Dermis microvascular lymphatic vessel endothelial cell (primary cell): ENCODE measurements around the gene SDF4. TPM values are rescaled to one million over a fixed set of nuclear protein-coding genes. Genes with fewer than 3 reads are reported as not detected.

Experiments
- DNase-seq, 2 donors: peaks; one replicate each; pipeline versions ENCODE4 v3.0.0 to v3.0.0-alpha.2; 2010; ENCODE audit warnings: low read depth in 2 of 2
- total RNA-seq: library from RNA; depleted of rRNA; stranded (reverse); fragments of >200 nt; gene quantifications from 2 replicates; pipeline ENCODE4 v1.2.1, GENCODE V29; 2014

The SDF4 gene
- total RNA-seq, 1 donor from 2014 or later, result 70.0 TPM

DNA sequence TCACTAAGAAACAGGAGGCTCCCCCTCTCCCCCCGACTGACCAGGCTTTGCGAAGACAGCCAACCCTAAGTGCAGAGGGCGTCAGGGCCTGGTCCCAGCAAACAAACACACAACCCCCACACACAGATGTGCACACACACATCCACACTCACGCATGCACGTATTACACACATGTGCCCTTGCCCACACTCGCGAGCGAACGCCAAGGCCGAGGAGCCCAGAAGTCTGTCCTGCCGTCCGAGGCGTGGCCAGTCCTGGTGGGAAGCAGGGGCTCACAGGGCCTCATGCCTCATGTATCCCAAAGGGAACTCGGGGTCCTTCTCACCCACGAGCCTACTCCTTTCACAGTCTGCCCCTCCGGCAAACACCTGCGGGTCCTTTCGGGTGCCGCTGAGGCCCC is 2.0 kb downstream of the SDF4 start:
- no peak for DNase-seq

DNA sequence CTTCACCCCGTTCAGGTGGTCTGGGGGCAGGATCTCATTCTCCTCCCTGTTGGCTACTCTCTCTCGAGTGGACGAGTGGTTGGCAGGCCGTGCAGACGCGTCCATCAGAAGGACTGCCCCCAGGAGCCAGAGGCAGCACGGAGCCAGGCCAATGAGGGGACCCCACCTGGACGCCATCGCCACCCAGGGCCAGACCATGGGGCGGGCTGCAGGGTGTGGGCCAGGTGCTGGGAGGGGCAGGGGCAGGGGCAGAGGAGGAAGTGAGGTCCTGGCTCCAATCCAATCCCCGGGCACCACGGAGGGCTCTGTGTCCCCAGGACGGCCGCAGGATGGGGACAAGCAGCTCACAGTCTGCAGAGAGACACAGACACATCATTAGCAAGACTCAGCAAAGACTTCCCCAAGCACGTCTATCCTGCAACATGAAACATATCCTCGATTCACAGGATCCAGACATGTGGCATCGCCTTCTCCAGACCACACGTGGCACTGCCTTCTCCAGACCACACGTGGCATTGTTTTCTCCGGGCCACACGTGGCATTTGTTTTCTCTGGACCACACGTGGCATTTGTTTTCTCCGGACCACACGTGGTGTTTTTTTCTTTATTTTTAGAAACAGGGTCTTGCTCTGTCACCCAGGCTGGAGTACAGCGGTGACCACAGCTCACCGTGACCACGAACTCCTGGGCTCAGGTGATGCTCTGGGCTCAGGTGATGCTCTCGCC is 3.0 kb downstream of the SDF4 start:
- no peak for DNase-seq

DNA sequence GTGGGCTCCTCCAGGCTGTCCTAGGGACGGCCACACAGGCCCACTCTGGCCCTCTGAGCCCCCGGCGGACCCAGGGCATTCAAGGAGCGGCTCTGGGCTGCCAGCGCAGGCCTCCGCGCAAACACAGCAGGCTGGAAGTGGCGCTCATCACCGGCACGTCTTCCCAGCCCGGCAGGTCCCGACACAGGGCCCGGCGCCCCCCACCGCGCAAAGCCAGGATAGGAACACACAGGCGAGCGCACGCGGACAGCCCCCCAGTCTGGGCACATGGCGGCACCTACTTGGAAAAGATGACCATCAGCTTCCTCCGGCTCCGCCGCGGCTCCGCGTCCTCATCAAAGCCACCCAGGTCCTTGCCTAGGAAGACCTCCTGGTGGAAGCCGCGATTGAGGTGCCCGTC is 3.6 kb downstream of the SDF4 start:
- DNase-seq, result no peak

DNA sequence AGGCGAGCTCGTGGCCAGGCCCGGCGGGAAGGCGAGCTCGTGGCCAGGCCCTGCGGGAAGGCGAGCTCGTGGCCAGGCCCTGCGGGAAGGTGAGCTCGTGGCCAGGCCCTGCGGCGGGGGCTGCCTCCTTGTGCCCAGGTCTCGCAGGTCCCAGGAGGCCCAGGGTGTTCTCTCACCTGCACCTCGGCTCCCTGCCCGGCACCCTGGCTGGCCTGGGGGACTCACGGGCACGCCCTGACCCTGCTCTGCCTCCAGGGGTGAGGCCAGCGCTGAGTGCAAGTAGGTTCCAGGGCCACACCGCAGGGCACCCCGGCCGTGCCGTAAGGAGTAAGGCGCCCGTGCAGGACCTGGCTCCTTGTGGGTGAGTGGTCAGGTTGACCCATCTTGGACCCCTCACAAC is 4.4 kb downstream of the SDF4 start:
- DNase-seq, result no peak

DNA sequence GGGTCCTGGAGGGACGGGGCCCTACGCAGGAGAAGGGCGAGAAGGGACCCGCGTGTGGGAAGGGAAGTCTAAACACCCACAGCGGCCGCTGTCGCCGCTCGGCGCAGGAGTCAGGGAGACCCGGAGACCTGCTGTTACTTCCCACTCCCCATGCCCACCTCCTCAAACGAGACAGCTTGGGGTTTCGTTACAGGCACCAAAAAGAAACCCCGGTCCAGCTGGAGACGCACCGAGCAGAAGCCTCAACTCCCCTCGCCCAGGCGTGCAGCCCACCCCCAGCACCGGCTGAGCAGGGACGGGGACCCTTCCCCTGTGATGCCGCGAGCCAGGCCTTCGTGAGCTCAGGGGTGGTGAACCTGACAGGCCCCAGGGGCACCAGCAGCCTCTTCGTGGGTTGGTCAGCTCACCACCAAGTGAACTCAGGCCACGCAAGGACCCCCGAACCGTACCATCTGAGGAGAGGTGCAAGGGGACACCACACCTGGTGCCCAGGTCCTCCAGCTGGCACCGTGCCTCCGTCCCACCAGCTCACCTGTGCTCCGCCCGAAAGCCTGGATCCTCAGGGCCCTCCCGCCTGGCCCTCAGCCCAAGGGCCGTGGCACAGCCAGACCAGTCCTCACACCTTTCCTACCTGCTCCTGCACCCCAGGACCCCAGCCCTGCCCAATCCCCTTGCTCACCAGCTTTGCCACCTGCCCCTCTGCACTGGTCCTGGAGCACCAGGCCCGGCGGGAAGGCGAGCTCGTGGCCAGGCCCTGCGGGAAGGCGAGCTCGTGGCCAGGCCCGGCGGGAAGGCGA is 5.0 kb downstream of the SDF4 start:
- no peak for DNase-seq

DNA sequence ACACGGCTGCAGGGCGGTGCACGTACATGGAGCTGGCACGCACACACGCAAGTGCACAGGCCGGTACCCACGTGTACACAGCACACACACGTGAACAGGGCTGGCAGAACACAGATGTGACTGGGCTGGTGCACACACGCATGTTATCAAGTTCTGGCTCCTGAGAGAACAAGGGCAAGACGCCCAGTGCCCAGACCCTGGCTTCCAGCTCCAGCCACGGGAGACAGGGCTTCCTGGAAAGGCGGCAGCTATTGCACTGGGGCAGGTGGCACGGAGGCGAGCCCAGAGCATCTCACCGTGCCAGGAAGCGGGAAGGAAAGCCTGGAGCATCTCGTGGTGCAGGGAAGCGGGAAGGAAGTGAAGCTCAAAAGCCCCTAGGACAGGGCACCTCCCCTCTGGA is 5.9 kb downstream of the SDF4 start:
- no peak for DNase-seq

DNA sequence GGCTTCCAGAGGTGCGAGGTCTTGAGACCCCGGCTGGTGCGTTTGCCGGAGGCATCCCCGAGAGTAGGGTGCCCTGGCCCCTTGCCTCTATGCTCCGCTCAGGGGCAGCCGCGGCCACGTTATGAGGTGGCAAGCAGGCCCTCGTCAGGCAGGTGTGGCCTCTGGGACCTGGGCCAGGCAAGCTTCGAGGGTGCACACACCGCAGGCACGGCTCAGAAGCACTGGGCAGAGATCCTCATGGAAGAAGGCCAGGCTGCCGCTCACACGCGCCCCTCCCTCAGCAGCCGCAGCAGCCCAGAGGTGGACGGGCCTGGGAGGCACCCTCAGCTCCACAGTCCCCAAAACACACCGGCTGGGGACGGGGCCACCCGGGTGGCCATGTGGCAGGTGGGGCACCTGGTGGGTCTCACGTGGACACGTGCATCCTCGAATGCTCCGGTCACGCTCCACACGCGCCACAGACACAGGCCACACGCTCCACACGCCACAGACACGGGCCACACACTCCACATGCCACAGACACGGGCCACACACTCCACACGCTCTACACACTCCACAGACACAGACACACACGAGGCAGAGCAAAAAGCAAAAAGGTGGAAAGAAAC is 6.5 kb downstream of the SDF4 start:
- no peak for DNase-seq

DNA sequence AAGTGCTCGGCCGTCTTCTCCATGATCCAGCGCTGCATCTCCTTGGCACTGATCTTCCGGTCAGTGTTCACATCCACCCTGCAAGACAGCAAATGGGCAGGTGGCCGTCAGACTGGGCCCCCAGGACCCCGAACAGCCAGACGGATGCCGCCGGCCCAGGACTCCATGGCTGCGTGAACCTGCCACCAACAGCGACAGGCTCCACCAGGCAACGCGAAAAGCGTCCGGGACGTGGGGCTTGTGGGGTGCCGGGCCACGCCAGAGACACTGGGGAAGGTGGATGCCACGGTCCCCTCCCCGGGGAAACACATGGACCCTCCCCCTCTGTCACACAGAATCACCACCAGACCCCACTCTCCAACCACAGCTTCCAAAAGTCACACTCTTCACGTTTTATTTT is 7.9 kb downstream of the SDF4 start:
- no peak for DNase-seq

DNA sequence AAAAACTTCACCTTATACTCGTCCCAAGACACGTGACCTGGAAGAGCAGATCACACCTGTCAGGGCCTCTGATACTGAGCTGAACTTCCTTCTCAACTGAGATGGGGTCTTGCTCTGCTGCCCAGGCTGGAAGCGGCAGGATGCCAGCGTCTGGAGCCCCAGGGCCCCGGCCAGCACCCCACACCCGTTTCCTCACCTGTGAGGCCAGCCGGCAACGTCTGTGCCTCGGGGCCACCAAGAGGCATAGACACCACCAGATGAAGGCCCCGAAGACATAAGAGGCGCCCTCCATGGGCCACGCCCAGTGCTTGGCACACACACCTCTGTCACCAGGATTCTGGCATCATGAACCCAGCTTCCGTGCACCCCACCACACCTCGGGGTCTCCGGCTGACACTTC is 8.5 kb downstream of the SDF4 start:
- no peak for DNase-seq

DNA sequence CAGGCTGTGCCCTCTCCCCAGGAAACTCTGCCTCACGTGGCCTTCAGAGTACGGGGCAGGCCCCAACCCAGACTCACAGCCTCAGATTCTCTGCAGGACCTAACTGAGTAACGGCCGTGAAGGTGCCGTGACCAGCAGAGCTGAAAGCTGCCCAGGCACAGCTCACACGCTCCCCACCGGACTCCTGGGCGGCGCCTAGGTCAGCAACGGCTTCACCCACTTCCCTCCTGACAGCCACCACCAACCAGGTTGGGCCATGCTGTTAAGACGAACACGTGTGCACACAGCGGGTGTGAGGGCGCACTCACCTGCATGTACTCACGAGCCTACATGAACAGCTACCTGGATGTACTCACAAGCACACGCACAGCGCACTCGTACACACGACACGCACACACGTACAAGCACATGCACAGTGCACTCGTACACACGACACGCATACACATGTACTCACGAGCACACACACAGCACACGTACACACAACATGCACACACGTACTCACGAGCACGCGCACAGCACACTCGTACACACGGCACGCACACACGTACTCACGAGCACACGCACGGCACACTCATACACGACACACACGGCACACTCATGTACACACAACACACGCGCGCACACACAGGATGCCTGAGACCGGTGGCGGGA is 9.1 kb downstream of the SDF4 start:
- DNase-seq, result no peak

DNA sequence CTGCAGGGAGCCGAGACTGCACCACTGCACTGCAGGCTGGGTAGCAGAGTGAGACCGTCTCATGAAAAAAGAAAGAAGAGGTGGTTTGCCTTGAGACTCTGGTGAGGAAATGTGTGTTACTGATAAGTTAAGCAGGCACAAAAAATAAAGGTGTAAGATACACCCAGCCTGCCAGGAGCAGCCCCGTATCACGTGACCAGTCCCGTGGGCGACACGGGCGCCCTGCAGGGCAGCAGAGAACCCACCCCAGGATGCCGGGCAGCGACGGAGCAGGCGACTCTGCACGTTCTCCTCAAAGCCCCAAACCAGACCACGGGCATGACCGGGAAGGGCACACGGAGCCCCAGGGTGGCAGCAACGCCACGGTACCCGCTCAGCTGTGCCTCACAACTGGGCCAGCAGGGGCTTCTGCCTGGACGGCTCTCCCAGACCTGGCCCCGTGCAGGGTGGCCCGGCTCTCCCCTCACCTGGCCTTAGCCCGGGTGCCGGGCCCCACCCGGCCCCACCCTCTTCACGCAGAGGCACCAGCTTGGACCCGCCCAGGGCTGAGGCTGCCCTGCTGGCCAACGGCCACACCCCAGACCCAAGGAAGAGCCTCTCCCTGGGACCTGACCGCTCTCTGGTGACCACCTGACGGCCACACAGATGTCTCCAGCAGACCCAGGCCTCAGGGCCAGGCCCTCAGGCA is 9.8 kb downstream of the SDF4 start:
- DNase-seq, result no peak

DNA sequence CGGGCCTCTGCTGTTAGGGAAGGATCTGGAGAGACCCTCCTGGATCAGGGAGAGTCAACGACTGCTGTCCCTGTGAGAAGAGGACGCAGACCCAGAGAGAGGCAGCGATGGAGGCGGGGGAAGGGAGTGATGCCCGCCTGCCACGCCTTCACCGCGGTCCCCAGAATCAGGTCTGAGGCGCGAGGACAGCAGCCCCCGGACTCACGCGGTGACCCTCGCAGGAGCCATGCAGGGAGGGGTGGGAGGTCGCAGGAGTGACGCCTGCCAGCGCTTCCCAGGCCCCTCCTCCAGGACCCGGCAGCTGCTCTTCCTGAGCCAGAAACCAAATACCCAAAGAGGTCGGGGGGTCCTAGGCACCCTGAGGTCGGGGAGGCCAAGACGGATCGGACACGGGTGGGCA is 11.6 kb downstream of the SDF4 start:
- DNase-seq, result no peak

DNA sequence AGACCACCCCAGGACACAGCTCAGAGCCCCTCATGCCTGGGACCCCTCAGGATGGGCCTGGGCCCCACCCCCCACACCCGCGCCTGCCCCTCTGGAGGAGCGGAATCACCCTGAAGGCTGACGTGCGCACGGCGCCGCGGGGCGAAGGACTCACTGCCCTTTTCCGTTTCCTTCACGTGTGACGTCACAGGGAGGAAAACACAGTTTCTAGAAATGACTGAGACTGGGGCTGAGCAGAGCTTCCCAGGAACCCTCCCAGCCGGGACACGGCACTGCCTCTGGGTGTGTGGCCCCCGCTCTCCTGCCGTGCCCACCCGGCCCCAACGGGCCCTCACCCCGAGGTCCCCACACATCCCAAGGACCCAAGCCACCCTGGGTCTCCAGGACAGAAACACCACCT is 12.5 kb downstream of the SDF4 start:
- DNase-seq, result no peak

DNA sequence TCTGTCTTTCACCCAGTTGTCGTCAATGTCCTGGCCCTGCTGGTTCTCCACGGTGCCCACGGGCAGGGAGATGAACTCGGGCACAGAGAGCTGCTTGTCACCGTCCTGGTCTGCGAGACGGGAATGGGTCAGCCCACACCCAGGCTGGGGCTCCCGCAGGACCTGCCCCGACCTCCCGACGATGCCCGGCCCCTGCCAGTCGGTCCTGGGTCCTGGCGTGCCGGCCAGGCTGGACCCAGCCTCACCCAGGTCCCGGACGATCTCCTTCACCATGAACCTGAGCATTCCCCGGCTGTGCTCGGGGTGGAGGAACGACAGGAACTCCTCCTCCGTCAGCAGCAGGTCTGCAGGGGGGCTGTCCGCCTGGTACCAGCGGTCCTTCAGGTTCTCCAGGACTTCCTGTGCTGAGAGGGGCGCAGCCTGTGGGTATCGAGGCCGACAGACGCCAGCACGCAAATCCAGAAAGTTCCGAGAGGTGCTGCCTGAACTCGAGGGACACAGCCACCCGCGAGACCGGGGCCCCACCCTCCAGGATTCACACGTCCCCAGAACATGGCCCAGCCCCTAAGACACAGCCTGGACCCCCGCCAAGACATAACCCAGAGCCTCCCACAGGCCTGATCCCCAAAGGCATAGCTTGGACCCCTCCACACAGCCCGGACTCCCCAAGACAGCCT is 13.1 kb downstream of the SDF4 start:
- no peak for DNase-seq

DNA sequence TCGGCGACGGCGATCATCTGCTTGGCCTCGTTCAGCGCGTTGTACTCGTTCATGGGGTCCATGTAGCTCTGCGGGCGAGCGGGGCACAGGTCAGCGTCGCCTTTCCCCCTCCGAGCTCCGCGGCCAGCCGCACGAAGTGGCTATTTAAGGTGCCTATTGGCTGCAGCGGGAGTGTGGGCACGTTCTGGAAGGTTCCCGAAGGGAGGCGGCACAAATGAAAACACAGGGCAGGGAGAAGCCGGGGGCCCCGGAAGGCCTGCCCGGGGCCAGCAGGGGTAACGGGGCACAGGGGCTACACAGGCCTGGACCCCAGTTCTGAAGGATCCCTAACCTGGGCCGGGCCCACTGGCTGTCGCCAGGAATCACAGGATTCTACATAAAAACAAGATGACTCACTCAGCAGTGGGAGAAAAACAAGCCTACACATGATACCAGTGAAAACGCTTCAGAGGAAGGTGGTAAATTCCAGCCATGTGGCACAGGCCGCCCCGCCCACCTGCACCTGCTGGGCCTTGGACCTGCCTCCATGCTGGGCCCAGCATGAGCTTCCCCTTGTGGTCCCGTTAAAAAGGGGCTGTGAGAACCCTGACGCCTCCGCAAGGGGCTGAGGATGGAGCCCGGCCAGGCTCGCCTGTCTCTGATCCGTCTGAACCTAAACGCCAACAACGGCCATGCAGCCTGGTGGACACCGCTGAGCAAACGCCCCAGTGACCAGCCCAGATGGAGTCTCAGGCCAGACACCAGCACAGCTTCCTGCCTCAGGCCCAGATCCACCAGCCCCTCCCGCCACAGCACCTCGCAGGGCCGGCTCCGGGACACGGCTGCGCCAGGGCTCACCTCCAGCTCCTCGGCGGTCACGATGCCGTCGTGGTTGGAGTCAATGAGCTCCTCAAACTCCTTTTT is 13.9 kb downstream of the SDF4 start:
- DNase-seq, result peak; percentile 53 to 82

DNA sequence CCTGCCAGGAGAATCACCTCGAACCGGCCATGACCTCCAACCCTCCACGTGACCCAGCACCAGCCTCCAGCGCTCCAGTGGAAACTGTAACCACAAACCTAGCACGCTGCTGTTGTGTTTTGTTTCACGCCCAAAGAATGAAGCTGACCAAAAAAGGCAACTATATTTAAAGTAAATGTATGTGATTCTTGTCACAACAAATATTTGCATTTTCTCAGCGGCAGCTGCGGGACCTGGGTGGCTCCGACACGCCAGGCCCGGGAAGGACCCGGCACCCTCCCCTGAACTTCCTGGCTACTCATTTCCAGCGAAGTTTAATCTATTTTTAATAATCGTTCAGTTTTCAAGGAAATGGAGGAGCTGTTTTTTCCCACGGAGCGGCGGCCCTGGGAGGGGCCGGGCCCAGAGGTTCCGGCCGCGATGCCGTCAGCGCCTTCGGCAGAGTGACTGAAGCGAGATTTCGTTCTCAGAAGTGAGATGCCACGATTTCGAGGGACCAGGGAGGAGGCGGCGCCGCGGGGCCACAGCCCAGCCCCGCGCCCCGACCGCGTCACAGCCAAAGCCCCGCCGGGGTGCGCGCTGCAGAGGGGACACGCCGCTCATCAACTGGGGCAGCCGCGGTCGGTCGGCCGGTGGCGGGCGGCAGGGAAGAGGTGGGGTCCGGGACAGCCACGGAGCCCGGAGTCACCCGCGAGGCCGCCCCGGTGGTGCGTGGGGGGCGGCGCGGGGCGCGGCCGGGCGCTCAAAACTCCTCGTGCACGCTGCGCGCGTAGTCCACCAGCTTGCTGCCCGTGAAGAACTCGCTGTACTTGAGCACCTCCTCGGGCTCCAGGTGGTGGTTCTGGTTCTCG is 14.8 kb downstream of the SDF4 start:
- DNase-seq, result no peak

DNA sequence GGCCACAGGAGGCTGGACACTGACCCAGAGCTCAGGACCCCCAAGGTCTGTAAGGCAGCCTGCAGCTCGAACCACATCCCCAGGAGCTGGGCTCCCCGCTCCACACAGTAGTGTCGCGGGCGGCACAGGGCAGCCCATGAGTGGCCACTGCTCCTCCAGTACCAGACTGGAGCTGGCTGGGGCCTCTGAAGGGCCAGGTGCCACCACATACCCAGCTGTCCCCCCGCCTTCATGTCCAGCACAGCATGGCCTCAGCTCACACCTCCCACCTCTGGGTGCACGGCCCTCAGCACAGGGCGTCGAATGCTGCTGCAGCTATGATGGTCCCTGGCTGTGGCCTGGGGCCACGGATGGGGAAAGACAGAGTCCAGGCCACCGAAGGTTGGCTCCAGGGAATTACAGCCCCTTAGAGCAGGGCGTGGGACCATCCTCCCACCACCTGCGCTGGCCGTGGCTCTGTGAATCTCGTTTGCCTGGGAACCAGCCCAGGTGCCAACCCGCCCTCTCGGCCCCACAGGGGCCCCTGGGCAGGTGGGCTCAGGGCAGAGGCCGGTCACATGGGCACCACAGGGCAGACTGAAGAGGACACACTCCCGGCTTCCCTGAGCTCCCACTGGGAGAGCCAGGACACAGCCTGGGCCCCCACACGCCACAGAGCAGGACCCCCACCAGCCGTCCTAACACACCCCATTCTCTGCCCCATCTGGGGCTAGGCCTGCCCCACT is 15.8 kb downstream of the SDF4 start:
- DNase-seq, result no peak

DNA sequence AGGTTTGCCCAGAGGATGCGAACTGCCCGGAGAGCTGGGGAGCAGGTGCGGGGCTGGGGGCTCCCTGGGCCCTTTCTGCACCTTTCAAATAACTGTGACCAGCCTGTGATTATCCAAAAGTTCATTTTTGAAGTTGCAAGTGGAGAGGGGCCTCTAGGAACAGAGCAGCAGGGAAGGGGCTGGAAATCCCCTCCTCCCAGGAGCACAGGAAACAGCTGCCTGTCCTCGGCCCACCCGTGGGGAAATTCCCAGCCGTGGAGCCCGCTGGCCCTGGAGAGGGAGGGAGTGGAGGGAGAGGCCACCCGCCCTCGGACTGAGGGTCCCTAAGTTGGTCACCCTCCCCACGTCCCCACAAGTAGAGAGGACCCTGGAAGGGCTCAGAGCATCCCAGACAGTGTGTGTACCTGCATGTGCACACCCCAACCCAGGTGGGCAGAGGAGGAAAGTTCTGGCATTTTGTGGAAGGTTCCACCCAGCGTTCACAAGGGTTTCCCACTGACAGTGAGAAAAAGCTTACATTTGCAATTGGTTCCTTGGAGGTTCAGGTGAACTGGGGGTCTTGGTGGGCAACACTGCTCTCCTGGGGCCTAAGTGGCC is 16.6 kb downstream of the SDF4 start:
- peak in 1 of 2 donors; percentile 63 for DNase-seq
